Thoracic aorta (tissue), 2 donors: ENCODE data around the gene RASL10A. TPM values are rescaled to one million over a fixed set of nuclear protein-coding genes. Genes with fewer than 3 reads are reported as not detected.

ENCODE experiments used
- ATAC-seq: fragments of 150-250 bp; one replicate; pipeline ENCODE4 v1.8.0; 2017; ENCODE audit warnings: low read depth; ENCODE audit not compliant: insufficient number of reproducible peaks, low FRiP score
- DNase-seq: peaks from one replicate; pipeline ENCODE4 v3.0.0-alpha.2; 2020; ENCODE audit warnings: low spot score
- H3K27ac ChIP-seq, 2 donors: fragments of 200-600 bp; sonication (generic); 1 replicate in 1 of 2; 2 replicates in 1 of 2; pipeline ENCODE4 v1.5.1; 2016; ENCODE audit warnings: mild to moderate bottlenecking in 2 of 2, moderate library complexity in 2 of 2
- H3K27me3 ChIP-seq: fragments of 200-600 bp; sonication (generic); replicated peaks from 2 replicates; pipeline ENCODE4 v1.6.0; 2016; ENCODE audit warnings: mild to moderate bottlenecking; ENCODE audit not compliant: insufficient read depth
- H3K36me3 ChIP-seq: fragments of 200-600 bp; sonication (generic); one replicate; pipeline ENCODE4 v1.5.1; 2016
- H3K4me1 ChIP-seq, 2 donors: fragments of 200-600 bp; sonication (generic); 1 replicate in 1 of 2; 2 replicates in 1 of 2; pipeline versions ENCODE4 v1.5.1 to v1.6.0; 2016; ENCODE audit warnings: low read depth in 2 of 2, mild to moderate bottlenecking in 1 of 2; ENCODE audit not compliant: control insufficient read depth in 1 of 2
- H3K4me3 ChIP-seq: fragments of 200-600 bp; sonication (generic); 2 replicates; pipeline ENCODE4 v1.5.1; 2016; ENCODE audit warnings: mild to moderate bottlenecking
- H3K9me3 ChIP-seq: fragments of 200-600 bp; sonication (generic); 2 replicates; pipeline ENCODE4 v1.5.1; 2016
- total RNA-seq, 2 donors: library from RNA; depleted of rRNA; stranded (reverse); fragments of >200 nt; gene quantifications; one replicate each; pipeline versions ENCODE4 v1.1.0 to v1.2.3, GENCODE V29; 2016
- TF ChIP-seq, protein P1 (sequence below): fragments of 200-600 bp; sonication (generic); IDR thresholded peaks from one replicate; pipeline ENCODE4 v1.5.1; 2019; ENCODE audit warnings: antibody characterized with exemption

RASL10A gene
- total RNA-seq, 2 donors from 2014 or later, result 3.4 to 4.1 TPM

DNA sequence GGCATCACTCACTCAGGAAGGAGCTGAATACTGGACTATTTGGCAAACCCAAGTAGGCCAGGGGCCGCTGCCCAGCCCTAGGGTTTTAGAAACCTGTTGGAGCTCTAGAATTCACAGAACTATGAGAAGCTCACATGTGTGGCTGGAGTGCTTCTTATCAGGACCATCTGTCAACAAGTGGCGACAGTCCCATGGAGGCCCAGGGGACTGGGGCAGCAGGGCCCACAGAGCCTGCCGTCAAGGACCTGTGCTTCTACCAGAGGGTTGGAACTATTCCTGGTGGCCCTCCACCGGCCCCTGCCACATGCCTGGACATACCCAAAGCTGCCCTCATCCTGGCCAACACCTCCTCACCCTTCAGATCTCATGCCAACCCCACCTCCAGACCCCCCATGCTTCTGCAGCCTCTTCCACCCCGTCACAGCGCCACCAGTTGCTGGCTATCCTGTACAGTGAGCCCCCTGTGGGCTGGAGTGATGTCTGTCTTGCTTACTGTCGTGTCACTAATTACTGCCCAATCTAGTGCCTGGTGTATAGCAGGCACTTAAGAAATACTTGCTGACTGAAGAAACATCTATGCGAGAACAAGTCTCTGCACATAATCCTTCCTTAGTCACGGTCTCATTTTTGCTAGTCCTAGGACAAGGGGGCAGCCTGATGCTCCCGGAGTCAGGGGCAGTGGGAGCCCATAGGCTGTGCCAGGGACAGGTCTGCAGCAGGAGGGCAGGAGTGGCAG, 27.2 kb upstream of the RASL10A start:
- Histone ChIP-seq H3K9me3 (no peaks in the 10 kb centered on the region), H3K4me1 (peaks cover 0 to 42% of the 10 kb centered on the region in 2 donors), H3K36me3 (peaks cover 39% of the 10 kb centered on the region), H3K27ac (peak overlapping the region in 1 of 2 donors; percentile 33), H3K27me3 (no peaks in the 10 kb centered on the region), H3K4me3 (no peak overlapping the region)
- DNase-seq, result no peak
- ATAC-seq, result no peak
- TF ChIP-seq, protein P1, sequence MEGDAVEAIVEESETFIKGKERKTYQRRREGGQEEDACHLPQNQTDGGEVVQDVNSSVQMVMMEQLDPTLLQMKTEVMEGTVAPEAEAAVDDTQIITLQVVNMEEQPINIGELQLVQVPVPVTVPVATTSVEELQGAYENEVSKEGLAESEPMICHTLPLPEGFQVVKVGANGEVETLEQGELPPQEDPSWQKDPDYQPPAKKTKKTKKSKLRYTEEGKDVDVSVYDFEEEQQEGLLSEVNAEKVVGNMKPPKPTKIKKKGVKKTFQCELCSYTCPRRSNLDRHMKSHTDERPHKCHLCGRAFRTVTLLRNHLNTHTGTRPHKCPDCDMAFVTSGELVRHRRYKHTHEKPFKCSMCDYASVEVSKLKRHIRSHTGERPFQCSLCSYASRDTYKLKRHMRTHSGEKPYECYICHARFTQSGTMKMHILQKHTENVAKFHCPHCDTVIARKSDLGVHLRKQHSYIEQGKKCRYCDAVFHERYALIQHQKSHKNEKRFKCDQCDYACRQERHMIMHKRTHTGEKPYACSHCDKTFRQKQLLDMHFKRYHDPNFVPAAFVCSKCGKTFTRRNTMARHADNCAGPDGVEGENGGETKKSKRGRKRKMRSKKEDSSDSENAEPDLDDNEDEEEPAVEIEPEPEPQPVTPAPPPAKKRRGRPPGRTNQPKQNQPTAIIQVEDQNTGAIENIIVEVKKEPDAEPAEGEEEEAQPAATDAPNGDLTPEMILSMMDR, result no peak

DNA sequence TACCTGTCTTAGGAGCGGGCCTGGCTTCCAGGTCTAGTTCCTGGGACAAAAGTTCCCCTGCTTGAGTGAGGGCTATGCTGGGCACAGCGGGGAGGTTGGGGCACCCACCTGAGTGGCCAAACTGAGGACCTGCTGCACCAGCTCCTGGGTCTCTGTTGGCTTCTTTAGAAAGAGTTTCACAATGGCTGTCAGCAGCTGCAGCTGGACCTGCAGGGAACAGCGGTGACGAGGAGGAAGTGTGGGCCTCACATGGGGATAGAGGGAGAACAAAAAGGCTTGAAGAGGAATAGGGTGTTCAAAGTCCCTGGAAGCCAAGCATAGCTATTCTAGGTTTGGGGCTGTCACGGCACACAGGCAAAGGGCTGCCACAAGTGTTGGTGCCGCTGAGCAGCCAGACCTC, 26.7 kb upstream of the RASL10A start:
- no peak overlapping the region for H3K4me3 ChIP-seq
- H3K4me1 ChIP-seq, result peaks cover 0 to 38% of the 10 kb centered on the region in 2 donors
- ATAC-seq (no peak), DNase-seq (no peak)
- H3K27ac ChIP-seq, result no peak overlapping the region
- H3K36me3 ChIP-seq, result peaks cover 40% of the 10 kb centered on the region
- TF ChIP-seq, protein P1, result no peak
- H3K9me3 ChIP-seq, result no peaks in the 10 kb centered on the region
- H3K27me3 ChIP-seq, result no peaks in the 10 kb centered on the region

DNA sequence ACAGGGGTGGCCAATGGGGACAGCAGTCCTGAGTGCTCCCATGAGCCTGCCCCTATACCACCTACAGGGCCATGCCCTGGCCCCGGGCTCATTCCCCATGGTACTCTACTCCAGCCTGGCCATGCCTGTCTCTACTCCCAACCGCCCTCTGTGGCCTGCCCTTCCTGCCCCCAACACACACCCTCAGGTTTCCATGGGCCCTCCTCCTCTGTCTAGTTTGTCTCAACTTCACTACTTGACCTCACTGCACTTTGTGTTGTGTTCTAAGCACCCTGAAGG, 26.3 kb upstream of the RASL10A start:
- H3K9me3 ChIP-seq, result no peaks in the 10 kb centered on the region
- H3K4me3 ChIP-seq, result no peak overlapping the region
- no peak for ATAC-seq
- TF ChIP-seq, protein P1, result no peak
- no peak for DNase-seq
- H3K27me3 ChIP-seq, result no peaks in the 10 kb centered on the region
- peaks cover 0 to 34% of the 10 kb centered on the region in 2 donors for H3K4me1 ChIP-seq
- no peak overlapping the region for H3K27ac ChIP-seq
- H3K36me3 ChIP-seq, result peaks cover 40% of the 10 kb centered on the region

DNA sequence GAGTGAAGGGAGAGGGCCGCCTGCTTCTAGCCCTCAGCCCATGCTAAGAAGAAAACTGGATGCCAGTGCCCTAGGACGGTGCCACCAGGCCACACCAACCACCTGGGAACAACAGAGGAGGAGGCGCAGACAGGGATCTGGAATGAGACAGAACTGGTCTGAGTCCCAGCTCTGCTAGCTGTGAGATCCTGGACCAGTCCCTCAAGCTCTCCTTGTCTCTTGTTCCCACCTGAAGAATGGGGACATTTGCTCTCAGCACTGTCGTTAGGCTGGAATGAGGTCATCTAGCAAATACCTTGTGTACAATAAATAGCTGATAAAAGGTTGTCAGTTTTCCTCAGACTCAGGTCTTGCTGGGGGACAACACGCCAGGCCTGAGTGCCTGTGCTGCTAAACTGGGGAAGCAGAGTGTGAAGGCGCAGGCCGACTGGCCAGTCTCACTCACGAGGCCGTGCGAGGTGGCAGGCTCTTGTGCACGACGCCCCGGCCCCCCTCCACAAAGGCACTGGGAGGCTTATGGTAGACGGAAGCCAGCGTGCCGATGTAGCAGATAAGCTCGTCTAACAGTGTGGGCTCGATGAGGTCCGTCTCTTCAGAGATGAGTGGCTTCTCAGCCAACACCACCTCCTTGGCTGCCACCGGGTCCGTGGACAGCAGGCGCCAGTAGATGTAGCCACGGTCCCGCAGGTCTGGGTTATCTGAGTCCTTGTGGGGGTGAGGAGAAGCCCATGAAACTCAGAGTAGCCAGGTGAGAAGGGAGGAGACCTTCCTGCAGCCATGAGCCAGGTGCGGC, 25.8 kb upstream of the RASL10A start:
- no peak for ATAC-seq
- Histone ChIP-seq H3K27me3 (no peaks in the 10 kb centered on the region), H3K27ac (no peak overlapping the region), H3K9me3 (no peaks in the 10 kb centered on the region), H3K4me3 (no peak overlapping the region), H3K4me1 (peaks cover 0 to 29% of the 10 kb centered on the region in 2 donors), H3K36me3 (peaks cover 42% of the 10 kb centered on the region)
- no peak for DNase-seq
- TF ChIP-seq, protein P1, result no peak

DNA sequence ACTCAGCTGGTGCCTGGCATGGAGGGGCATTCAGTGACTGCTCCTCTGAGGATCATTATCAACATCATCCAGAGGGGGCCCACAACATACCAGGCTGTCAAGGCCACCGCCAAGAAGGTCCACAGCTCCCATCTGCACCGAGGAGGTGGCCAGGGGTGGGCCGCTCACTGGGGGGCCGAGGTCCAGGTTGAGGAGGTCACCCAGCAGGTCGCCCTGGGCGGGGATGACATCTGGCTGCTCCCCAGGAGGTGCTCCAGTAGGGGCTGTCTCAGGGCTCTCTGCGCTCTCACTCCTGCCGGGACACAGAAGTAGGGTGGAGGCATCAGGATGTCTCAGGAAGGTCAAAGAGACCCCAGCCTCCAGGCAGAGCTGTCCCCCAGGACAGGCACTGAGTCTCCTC, 25.1 kb upstream of the RASL10A start:
- H3K4me1 ChIP-seq, result peaks cover 0 to 22% of the 10 kb centered on the region in 2 donors
- no peak overlapping the region for H3K27ac ChIP-seq
- H3K4me3 ChIP-seq, result no peak overlapping the region
- DNase-seq, result no peak
- no peak for ATAC-seq
- no peaks in the 10 kb centered on the region for H3K27me3 ChIP-seq
- TF ChIP-seq, protein P1, result no peak
- H3K36me3 ChIP-seq, result peaks cover 45% of the 10 kb centered on the region
- H3K9me3 ChIP-seq, result no peaks in the 10 kb centered on the region
